Neural progenitor cell (in vitro differentiated cells): Measurements from ENCODE around the gene TBX18. TPM values are rescaled to one million over a fixed set of nuclear protein-coding genes. Genes with fewer than 3 reads are reported as not detected.

Experiments used
- DNase-seq: peaks from one replicate; pipeline ENCODE4 v3.0.0-alpha.2; 2016; ENCODE audit warnings: low spot score
- H2AFZ ChIP-seq: fragments of 200-600 bp; sonication (generic); replicated peaks from 2 replicates; pipeline ENCODE4 v1.6.1; 2016; ENCODE audit warnings: antibody characterized with exemption
- H3F3A ChIP-seq: fragments of 200-600 bp; sonication (generic); 2 replicates; pipeline ENCODE4 v1.6.1; 2016; ENCODE audit warnings: antibody characterized with exemption, low read depth
- H3K27ac ChIP-seq: fragments of 200-600 bp; sonication (generic); 2 replicates; pipeline ENCODE4 v1.5.1; 2016; ENCODE audit warnings: mild to moderate bottlenecking
- H3K27me3 ChIP-seq: fragments of 200-600 bp; sonication (generic); 2 replicates; pipeline ENCODE4 v1.6.1; 2016; ENCODE audit warnings: mild to moderate bottlenecking, moderate library complexity
- H3K36me3 ChIP-seq: fragments of 200-600 bp; sonication (generic); 2 replicates; pipeline ENCODE4 v1.5.1; 2016
- H3K4me1 ChIP-seq: fragments of 200-600 bp; sonication (generic); 2 replicates; pipeline ENCODE4 v1.6.1; 2016; ENCODE audit warnings: mixed run types
- H3K4me2 ChIP-seq: fragments of 200-600 bp; sonication (generic); 2 replicates; pipeline ENCODE4 v1.6.1; 2016
- H3K4me3 ChIP-seq: fragments of 200-600 bp; sonication (generic); 2 replicates; pipeline ENCODE4 v1.5.1; 2016
- H3K79me2 ChIP-seq: fragments of 200-600 bp; sonication (generic); 2 replicates; pipeline ENCODE4 v1.6.1; 2016; ENCODE audit warnings: low read depth
- H3K9ac ChIP-seq: fragments of 200-600 bp; sonication (generic); 2 replicates; pipeline ENCODE4 v1.6.1; 2016
- H3K9me3 ChIP-seq: fragments of 200-600 bp; sonication (generic); 2 replicates; pipeline ENCODE4 v1.5.1; 2016; ENCODE audit warnings: low read depth
- H4K20me1 ChIP-seq: fragments of 200-600 bp; sonication (generic); 2 replicates; pipeline ENCODE4 v1.6.1; 2016; ENCODE audit warnings: low read depth
- H3K27ac Mint-ChIP-seq: 3 replicates; pipeline ENCODE4 v1.8.0; 2021; ENCODE audit warnings: mixed read lengths
- H3K27me3 Mint-ChIP-seq: 2 replicates; pipeline ENCODE4 v1.8.0; 2022; ENCODE audit warnings: low read depth, mild to moderate bottlenecking, inconsistent platforms, moderate library complexity, mixed read lengths; ENCODE audit not compliant: insufficient read depth
- H3K36me3 Mint-ChIP-seq: 3 replicates; pipeline ENCODE4 v1.8.0; 2021; ENCODE audit warnings: mixed read lengths
- H3K4me1 Mint-ChIP-seq: 3 replicates; pipeline ENCODE4 v1.8.0; 2021; ENCODE audit warnings: mixed read lengths
- H3K4me3 Mint-ChIP-seq: 3 replicates; pipeline ENCODE4 v1.8.0; 2021; ENCODE audit warnings: mild to moderate bottlenecking, moderate library complexity, mixed read lengths
- H3K9me3 Mint-ChIP-seq: 3 replicates; pipeline ENCODE4 v1.8.0; 2020; ENCODE audit warnings: mixed read lengths
- EZH2 ChIP-seq: fragments of 200-600 bp; sonication (generic); IDR thresholded peaks from 2 replicates; pipeline ENCODE4 v1.6.1; 2017; ENCODE audit warnings: antibody characterized with exemption, mild to moderate bottlenecking, moderate library complexity
- EZH2phosphoT487 ChIP-seq: fragments of 200-600 bp; sonication (generic); IDR thresholded peaks from 2 replicates; pipeline ENCODE4 v1.6.1; 2017; ENCODE audit warnings: antibody characterized with exemption
- total RNA-seq: library from RNA; depleted of rRNA; stranded (reverse); fragments of >200 nt; gene quantifications from 2 replicates; pipeline ENCODE4 v1.2.3, GENCODE V29; 2015; ENCODE audit warnings: low replicate concordance
- TF ChIP-seq, protein P1 (sequence below): fragments of 200-600 bp; sonication (generic); IDR thresholded peaks from 2 replicates; pipeline ENCODE4 v1.5.1; 2017; ENCODE audit warnings: antibody characterized with exemption, mild to moderate bottlenecking

The TBX18 gene
- total RNA-seq, 1 donor from 2014 or later = not detected

- Histone ChIP-seq H2AFZ (no peak overlapping the region), H3F3A (no peaks in the 10 kb centered on the region), H4K20me1 (no peaks in the 10 kb centered on the region), H3K9me3 (no peaks in the 10 kb centered on the region), H3K27me3 (no peaks in the 10 kb centered on the region), H3K9ac (no peak overlapping the region), H3K4me3 (no peak overlapping the region), H3K27ac (no peak overlapping the region), H3K4me2 (no peak overlapping the region), H3K4me1 (peaks cover 11% of the 10 kb centered on the region), H3K36me3 (no peaks in the 10 kb centered on the region), H3K79me2 (no peaks in the 10 kb centered on the region)
- no peaks in the 10 kb centered on the region for H3K36me3 Mint-ChIP-seq
- H3K27me3 Mint-ChIP-seq = no peaks in the 10 kb centered on the region
- no peak overlapping the region for H3K27ac Mint-ChIP-seq
- no peak overlapping the region for H3K4me3 Mint-ChIP-seq
- H3K9me3 Mint-ChIP-seq = no peaks in the 10 kb centered on the region
- no peaks in the 10 kb centered on the region for H3K4me1 Mint-ChIP-seq
- TF ChIP-seq EZH2 (no peak), EZH2phosphoT487 (no peak)
- TF ChIP-seq, protein P1, sequence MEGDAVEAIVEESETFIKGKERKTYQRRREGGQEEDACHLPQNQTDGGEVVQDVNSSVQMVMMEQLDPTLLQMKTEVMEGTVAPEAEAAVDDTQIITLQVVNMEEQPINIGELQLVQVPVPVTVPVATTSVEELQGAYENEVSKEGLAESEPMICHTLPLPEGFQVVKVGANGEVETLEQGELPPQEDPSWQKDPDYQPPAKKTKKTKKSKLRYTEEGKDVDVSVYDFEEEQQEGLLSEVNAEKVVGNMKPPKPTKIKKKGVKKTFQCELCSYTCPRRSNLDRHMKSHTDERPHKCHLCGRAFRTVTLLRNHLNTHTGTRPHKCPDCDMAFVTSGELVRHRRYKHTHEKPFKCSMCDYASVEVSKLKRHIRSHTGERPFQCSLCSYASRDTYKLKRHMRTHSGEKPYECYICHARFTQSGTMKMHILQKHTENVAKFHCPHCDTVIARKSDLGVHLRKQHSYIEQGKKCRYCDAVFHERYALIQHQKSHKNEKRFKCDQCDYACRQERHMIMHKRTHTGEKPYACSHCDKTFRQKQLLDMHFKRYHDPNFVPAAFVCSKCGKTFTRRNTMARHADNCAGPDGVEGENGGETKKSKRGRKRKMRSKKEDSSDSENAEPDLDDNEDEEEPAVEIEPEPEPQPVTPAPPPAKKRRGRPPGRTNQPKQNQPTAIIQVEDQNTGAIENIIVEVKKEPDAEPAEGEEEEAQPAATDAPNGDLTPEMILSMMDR = no peak
- no peak for DNase-seq
Observed at GRCh38 chr6:84645000-84645399, 119.4 kb downstream of the TBX18 start.

DNA sequence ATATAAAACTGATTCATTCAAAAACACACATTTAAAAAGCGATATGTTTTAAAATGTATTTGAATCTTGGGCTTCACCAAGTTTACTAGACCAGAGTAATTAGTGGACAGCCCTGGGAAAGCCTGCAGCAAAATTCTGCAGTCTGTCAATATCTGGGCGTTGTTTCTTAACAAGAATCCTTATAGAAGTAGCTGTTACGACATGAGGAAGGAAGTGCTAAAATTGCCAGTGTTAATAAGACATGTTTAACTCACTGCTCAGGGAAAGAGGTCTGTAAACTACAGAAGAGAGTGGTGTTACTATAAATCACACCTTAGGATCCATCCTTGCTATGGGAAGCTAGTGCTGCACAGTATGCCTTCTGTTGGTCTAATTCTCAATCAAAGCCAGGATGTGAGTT is 120.6 kb downstream of the TBX18 start:
- Mint-ChIP-seq H3K27me3 (no peaks in the 10 kb centered on the region), H3K36me3 (no peaks in the 10 kb centered on the region), H3K27ac (no peak overlapping the region), H3K4me3 (no peak overlapping the region), H3K9me3 (no peaks in the 10 kb centered on the region), H3K4me1 (no peaks in the 10 kb centered on the region)
- H3K9ac ChIP-seq = no peak overlapping the region
- H2AFZ ChIP-seq = no peak overlapping the region
- no peak overlapping the region for H3K4me3 ChIP-seq
- TF ChIP-seq EZH2phosphoT487 (no peak), EZH2 (no peak)
- TF ChIP-seq, protein P1 = no peak
- peaks cover 10% of the 10 kb centered on the region for H3K4me1 ChIP-seq
- DNase-seq = no peak
- H3K36me3 ChIP-seq = no peaks in the 10 kb centered on the region
- no peak overlapping the region for H3K4me2 ChIP-seq
- no peak overlapping the region for H3K27ac ChIP-seq
- H3K9me3 ChIP-seq = no peaks in the 10 kb centered on the region
- H3K27me3 ChIP-seq = no peaks in the 10 kb centered on the region
- no peaks in the 10 kb centered on the region for H4K20me1 ChIP-seq
- no peaks in the 10 kb centered on the region for H3F3A ChIP-seq
- no peaks in the 10 kb centered on the region for H3K79me2 ChIP-seq

DNA sequence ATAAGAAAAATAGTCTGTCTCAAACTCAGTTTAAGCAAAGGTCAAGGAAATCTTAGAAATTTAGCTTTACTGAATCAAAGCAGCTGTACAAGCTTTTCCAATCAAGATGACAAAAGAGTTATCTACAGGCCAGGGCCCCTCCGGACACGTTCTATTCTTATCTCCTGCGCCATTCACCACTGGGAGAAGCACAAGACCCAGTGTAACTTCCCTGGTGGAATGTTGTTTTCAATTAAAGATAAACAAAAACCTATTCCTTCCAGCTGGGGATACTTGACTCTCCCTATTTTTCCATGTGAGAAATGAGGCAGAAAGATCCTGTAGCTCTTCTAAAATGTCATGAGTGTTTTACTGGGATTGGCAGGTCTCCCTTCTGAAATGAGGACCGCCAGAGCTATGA is 123.3 kb downstream of the TBX18 start:
- Mint-ChIP-seq H3K4me1 (no peaks in the 10 kb centered on the region), H3K36me3 (no peaks in the 10 kb centered on the region), H3K27me3 (no peaks in the 10 kb centered on the region), H3K4me3 (no peak overlapping the region), H3K9me3 (no peaks in the 10 kb centered on the region), H3K27ac (no peak overlapping the region)
- Histone ChIP-seq H3K79me2 (no peaks in the 10 kb centered on the region), H3K36me3 (no peaks in the 10 kb centered on the region), H3F3A (no peaks in the 10 kb centered on the region), H3K9me3 (no peaks in the 10 kb centered on the region), H3K4me3 (no peak overlapping the region), H3K4me2 (no peak overlapping the region), H3K27ac (no peak overlapping the region), H3K9ac (no peak overlapping the region), H2AFZ (no peak overlapping the region), H3K27me3 (no peaks in the 10 kb centered on the region), H3K4me1 (peaks cover 10% of the 10 kb centered on the region), H4K20me1 (no peaks in the 10 kb centered on the region)
- TF ChIP-seq, protein P1 = no peak
- TF ChIP-seq EZH2phosphoT487 = no peak
- no peak for TF ChIP-seq EZH2
- DNase-seq = peak; percentile 25

- H3K4me3 ChIP-seq = no peak overlapping the region
- H3K4me2 ChIP-seq = no peak overlapping the region
- no peak overlapping the region for H3K27ac ChIP-seq
- no peaks in the 10 kb centered on the region for H3K4me1 Mint-ChIP-seq
- H3K27ac Mint-ChIP-seq = no peak overlapping the region
- no peak for DNase-seq
- H3K9ac ChIP-seq = no peak overlapping the region
- no peaks in the 10 kb centered on the region for H3K36me3 Mint-ChIP-seq
- no peaks in the 10 kb centered on the region for H3K79me2 ChIP-seq
- peaks cover 10% of the 10 kb centered on the region for H3K4me1 ChIP-seq
- no peaks in the 10 kb centered on the region for H3K9me3 Mint-ChIP-seq
- H3K36me3 ChIP-seq = no peaks in the 10 kb centered on the region
- H3K9me3 ChIP-seq = no peaks in the 10 kb centered on the region
- H3K27me3 ChIP-seq = no peaks in the 10 kb centered on the region
- no peaks in the 10 kb centered on the region for H3K27me3 Mint-ChIP-seq
- no peak overlapping the region for H2AFZ ChIP-seq
- TF ChIP-seq EZH2 (no peak), EZH2phosphoT487 (no peak)
- TF ChIP-seq, protein P1 = no peak
- no peaks in the 10 kb centered on the region for H3F3A ChIP-seq
- H3K4me3 Mint-ChIP-seq = no peak overlapping the region
- no peaks in the 10 kb centered on the region for H4K20me1 ChIP-seq
Observed at GRCh38 chr6:84639396-84639795, 125.0 kb downstream of the TBX18 start.
